BE2C (cell line): ENCODE measurements around the gene WDR81.
"Not testable (repeated sequence)": the region's sequence is repeated elsewhere in the genome, so short reads cannot be mapped to it uniquely, and the experiment has no call there.

Experiments used
- DNase-seq: peaks from one replicate; pipeline ENCODE4 v3.0.0-alpha.2; 2020
- H3K27me3 ChIP-seq: fragments of 250-450 bp; sonication (Bioruptor Pico); 2 replicates; pipeline ENCODE4 v1.5.1; 2020; ENCODE audit warnings: mild to moderate bottlenecking
- H3K36me3 ChIP-seq: fragments of 250-450 bp; sonication (Bioruptor Pico); 2 replicates; pipeline ENCODE4 v1.5.1; 2020; ENCODE audit warnings: mild to moderate bottlenecking
- H3K4me1 ChIP-seq: fragments of 250-450 bp; sonication (Bioruptor Pico); 2 replicates; pipeline ENCODE4 v1.5.1; 2020
- H3K4me3 ChIP-seq: 2 replicates; pipeline ENCODE4 v1.5.1; 2011; ENCODE audit warnings: low read depth, low read length
- H3K9me3 ChIP-seq: fragments of 250-450 bp; sonication (Bioruptor Pico); 2 replicates; pipeline ENCODE4 v1.5.1; 2020
- TF ChIP-seq, protein P1 (sequence below): IDR thresholded peaks from 2 replicates; pipeline ENCODE4 v1.5.1; 2012; ENCODE audit warnings: mild to moderate bottlenecking, low read depth, low read length

WDR81 gene

DNA sequence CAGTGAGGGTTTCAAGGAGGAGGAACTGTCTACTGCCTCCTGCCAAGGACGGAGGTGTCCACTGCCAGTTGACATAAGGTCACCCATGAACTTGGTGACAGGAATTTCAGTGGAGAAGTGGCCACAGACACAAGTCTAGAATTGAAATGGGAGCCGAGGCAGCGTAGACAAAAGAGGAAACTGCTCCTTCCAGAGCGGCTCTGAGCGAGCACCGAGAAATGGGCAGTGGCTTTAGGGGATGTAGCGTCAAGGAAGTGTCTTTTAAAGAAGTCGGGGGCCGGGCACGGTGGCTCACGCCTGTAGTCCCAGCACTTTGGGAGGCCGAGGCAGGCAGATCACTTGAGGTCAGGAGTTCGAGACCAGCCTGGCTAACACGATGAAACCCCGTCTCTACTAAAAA is 34.3 kb downstream of the WDR81 start:
- H3K4me3 ChIP-seq, result no peak overlapping the region
- peaks cover 25% of the 10 kb centered on the region for H3K4me1 ChIP-seq
- no peak for DNase-seq
- no peaks in the 10 kb centered on the region for H3K27me3 ChIP-seq
- no peaks in the 10 kb centered on the region for H3K9me3 ChIP-seq
- no peaks in the 10 kb centered on the region for H3K36me3 ChIP-seq
- TF ChIP-seq, protein P1, sequence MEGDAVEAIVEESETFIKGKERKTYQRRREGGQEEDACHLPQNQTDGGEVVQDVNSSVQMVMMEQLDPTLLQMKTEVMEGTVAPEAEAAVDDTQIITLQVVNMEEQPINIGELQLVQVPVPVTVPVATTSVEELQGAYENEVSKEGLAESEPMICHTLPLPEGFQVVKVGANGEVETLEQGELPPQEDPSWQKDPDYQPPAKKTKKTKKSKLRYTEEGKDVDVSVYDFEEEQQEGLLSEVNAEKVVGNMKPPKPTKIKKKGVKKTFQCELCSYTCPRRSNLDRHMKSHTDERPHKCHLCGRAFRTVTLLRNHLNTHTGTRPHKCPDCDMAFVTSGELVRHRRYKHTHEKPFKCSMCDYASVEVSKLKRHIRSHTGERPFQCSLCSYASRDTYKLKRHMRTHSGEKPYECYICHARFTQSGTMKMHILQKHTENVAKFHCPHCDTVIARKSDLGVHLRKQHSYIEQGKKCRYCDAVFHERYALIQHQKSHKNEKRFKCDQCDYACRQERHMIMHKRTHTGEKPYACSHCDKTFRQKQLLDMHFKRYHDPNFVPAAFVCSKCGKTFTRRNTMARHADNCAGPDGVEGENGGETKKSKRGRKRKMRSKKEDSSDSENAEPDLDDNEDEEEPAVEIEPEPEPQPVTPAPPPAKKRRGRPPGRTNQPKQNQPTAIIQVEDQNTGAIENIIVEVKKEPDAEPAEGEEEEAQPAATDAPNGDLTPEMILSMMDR, result no peak

DNA sequence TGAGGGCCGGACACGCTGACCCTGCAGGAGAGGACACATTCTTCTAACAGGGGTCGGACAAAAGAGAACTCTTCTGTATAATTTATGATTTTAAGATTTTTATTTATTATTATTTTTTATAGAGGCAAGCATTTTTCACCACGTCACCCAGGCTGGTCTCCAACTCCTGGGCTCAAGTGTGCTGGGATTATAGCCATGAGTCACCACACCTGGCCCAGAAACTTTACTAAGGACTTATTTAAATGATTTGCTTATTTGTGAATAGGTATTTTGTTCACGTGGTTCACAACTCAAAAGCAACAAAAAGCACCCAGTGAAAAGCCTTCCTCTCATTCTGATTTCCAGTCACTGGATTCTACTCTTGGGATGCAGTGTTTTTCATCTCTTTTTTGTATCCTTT is 35.0 kb downstream of the WDR81 start:
- TF ChIP-seq, protein P1, result no peak
- Histone ChIP-seq H3K4me3 (no peak overlapping the region), H3K4me1 (peaks cover 30% of the 10 kb centered on the region), H3K9me3 (no peaks in the 10 kb centered on the region), H3K36me3 (no peaks in the 10 kb centered on the region), H3K27me3 (no peaks in the 10 kb centered on the region)
- no peak for DNase-seq

DNA sequence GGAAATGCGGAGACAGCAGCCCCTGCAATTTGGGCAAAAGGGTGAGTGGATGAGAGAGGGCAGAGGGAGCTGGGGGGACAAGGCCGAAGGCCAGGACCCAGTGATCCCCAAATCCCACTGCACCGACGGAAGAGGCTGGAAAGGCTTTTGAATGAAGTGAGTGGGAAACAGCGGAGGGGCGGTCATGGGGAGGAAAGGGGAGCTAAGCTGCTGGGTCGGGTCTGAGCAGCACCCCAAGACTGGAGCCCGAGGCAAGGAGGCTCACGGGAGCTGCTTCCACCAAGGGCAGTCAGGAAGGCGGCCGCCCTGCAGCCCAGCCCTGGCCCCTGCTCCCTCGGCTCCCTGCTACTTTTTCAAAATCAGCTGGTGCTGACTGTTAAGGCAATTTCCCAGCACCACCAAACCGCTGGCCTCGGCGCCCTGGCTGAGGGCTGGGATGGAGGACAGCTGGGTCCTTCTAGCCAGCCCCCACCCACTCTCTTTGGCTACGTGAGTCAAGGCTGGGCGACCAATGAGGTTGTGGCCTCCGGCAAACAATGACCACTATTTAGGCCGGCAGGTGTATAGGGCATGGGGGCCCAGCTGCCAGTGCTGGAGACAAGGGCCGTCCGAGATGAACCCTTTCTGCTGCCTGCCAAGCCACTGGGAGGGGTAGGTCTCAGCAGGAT is 37.9 kb downstream of the WDR81 start:
- Histone ChIP-seq H3K27me3 (no peaks in the 10 kb centered on the region), H3K4me3 (peak overlapping the region; percentile 20; the same call in 1 of the 2 replicates), H3K9me3 (no peaks in the 10 kb centered on the region), H3K4me1 (peaks cover 16% of the 10 kb centered on the region), H3K36me3 (no peaks in the 10 kb centered on the region)
- peak; percentile 38 for DNase-seq
- TF ChIP-seq, protein P1, result no peak

DNA sequence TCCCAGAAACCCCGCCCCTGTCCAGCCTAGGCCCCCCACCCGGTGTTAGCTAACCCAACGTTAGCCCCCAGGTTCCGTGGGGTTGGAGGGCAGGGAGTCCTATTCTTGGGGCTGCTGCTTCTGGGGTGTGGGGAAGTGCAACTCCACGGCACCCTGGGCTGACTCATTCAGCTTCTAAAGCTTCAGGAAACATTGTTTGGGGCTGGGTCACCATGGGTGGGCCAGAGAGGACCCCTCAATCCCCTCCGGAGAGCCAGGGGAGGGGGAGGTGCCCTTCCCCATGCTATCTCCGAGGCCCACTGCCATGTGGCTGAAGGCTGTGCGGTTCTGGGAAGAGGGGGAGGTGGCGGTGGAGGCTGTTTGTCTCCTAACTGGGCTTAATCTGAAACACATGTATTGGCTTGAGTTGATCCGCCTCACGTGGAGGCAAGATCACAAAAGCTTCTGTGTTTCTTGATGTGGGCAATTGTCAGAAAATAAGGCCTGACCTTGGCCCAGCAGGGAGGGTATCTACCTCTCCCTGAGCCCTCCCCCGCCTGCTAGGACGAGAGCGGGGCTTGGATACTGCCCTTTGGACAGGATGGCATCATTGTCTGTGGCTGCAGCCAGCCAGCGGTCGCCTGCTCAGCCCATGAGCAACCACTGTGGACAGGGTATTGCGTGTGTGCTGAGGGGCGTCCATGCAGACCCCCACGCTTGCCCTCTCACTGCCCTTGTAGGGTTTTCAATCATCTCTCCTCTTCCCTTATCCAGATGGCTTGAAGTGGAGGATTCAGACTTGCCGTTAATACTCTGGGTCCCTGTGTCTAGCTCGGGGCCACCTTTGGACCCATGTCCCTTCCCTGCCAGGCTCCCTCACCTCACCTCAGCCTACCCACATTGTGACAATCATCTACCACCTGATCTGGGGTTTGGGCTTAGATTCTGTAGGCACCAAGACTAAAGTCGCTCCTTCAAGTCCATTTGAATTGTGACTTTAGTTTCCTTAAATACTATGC is 38.7 kb downstream of the WDR81 start:
- Histone ChIP-seq H3K36me3 (no peaks in the 10 kb centered on the region), H3K9me3 (no peaks in the 10 kb centered on the region), H3K27me3 (no peaks in the 10 kb centered on the region), H3K4me3 (peak overlapping the region; percentile 20), H3K4me1 (peaks cover 16% of the 10 kb centered on the region)
- TF ChIP-seq, protein P1, result no peak
- peak; percentile 76 for DNase-seq

DNA sequence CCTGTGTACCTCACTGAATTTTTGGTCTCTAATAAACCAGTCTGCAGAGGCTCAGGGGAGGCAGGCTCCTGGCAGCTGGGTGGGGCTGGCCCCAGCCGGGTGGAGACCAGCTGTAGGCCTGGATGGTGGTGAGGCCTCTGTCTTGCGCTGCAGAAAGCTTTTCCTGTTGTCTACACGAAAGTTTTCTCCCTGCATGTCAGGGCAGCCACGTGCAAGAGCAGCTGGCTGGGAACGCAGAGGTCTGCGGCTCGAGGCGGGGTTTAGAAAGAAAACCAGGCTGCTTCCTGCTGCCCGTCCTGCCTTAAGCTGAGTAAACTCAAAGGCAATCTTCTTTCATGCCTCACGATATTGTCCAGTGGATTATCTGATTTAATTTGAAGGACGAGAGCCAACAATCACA is 39.8 kb downstream of the WDR81 start:
- H3K9me3 ChIP-seq, result no peaks in the 10 kb centered on the region
- peak; percentile 62 for DNase-seq
- TF ChIP-seq, protein P1, result no peak
- H3K4me3 ChIP-seq, result no peak overlapping the region
- peaks cover 16% of the 10 kb centered on the region for H3K4me1 ChIP-seq
- H3K27me3 ChIP-seq, result no peaks in the 10 kb centered on the region
- no peaks in the 10 kb centered on the region for H3K36me3 ChIP-seq

DNA sequence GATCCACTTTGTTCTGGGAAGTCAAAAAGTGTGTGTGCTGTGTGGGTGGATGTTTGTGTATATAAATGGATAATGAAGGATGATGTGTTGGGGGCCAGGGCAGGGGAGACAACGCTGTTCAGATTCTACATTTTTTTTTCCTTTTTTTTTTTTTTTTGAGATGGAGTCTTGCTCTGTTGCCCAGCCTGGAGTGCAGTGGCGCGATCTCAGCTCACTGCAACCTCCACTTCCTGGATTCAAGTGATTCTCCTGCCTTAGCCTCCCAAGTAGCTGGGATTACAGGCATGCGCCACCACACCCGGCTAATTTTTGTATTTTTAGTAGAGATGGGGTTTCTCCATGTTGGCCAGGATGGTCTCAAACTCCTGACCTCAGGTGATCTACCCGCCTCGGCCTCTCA is 40.2 kb downstream of the WDR81 start:
- not testable (repeated sequence) for H3K36me3 ChIP-seq, DNase-seq, H3K4me3 ChIP-seq, H3K27me3 ChIP-seq, H3K9me3 ChIP-seq
- H3K4me1 ChIP-seq, result peaks cover 16% of the 10 kb centered on the region
